ENCODE measurements around the gene CCDC85B.
"Not testable (repeated sequence)": the region's sequence is repeated elsewhere in the genome, so short reads cannot be mapped to it uniquely, and the experiment has no call there.

CCDC85B gene

DNA sequence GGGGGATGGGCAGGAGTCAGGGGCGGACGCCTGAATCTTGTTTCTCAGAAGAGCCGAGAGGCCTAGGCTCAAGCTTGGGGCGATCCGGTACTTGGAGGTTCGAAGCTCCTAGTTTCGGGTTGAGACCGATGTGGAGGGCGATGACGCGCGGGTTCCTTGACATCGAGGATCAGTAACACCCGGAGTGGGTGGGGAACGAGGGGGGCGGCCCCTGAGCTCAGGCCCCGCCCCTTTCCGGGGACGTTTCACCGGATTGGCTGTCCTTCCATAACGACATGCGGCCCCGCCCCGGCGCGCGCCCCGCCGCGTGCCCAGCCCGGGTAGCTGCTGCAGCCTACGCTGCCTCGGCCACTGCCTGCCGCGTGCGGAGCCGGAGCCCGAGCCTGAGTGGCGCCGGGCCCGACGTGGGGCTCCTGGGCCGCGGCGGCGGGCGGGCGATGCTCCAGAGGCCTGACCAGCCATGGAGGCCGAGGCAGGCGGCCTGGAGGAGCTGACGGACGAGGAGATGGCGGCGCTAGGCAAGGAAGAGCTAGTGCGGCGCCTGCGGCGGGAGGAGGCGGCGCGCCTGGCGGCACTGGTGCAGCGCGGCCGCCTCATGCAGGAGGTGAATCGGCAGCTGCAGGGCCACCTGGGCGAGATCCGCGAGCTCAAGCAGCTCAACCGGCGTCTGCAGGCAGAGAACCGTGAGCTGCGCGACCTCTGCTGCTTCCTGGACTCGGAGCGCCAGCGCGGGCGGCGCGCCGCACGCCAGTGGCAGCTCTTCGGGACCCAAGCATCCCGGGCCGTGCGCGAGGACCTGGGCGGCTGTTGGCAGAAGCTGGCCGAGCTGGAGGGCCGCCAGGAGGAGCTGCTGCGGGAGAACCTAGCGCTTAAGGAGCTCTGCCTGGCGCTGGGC is at the start of gene CCDC85B:
TSS of gene CCDC85B (plus strand) at position 350 of the 895 bp plus-strand sequence. CDS start at position 461, 111 bp downstream.
- peak; percentile 97 for DNase-seq (ENCODE audit: low read depth)

DNA sequence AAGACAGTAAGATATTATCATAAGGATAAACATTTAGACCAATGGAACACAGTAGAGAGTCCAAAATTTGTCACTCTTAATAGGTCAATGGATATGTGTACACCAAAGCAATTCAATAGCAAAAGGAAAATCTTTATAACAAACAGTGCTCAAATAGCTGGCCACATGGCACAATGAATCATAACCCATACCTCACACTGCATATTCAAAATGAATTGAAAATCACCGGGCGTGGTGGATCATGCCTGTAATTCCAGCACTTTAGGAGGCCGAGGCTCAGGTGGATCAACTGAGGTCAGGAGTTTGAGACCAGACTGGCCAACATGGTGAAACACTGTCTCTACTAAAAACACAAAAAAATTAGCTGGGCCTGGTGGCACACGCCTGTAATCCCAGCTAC is 48.3 kb upstream of the CCDC85B start:
- DNase-seq (ENCODE audit: low read depth), result no peak

DNA sequence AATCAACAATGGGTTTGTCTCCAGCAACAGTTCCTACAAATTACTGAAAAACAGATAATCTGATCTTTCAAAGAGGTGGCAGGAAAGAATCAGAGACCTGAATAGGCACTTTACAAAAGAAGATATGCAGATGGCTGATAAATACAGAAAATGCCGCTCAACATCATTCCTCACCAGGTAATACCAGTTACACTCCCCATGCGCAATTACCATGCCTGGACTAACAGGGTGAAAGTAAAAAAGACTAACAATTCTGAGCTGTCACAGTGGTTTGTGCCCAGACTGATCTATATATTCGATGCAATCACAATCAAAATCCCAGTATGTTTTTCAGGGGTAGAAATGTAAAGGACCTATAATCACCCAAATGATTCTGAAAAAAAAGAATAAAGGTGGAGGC is 46.7 kb upstream of the CCDC85B start:
- DNase-seq (ENCODE audit: low read depth), result no peak

DNA sequence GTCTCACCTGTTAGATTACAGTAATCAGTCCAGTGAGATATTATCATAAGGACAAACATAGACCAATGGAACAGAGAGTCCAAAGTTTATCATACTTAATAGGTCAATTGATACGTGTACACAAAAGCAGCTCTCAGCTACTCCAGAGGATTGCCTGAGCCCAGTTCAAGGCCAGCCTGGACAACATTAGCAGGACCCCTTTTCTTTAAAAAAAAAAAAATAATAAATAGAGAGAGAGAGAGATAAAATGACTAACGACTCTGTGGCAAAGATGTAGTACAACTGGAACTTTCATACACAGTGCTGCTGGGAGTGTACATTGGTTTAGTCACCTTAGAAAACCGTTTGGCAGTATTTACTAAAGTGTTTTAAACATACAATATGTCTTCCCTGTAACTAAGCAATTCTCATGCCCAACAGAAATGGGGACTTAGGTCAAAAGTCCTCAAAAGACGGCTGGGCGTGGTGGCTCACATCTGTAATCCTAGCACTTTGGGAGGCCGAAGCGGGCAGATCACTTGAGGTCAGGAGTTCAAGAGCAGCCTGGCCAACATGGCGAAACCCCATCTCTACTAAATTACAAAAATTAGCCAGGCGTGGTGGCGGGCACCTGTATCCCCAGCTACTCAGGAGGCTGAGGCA is 46.1 kb upstream of the CCDC85B start:
- DNase-seq (ENCODE audit: low read depth), result no peak

DNA sequence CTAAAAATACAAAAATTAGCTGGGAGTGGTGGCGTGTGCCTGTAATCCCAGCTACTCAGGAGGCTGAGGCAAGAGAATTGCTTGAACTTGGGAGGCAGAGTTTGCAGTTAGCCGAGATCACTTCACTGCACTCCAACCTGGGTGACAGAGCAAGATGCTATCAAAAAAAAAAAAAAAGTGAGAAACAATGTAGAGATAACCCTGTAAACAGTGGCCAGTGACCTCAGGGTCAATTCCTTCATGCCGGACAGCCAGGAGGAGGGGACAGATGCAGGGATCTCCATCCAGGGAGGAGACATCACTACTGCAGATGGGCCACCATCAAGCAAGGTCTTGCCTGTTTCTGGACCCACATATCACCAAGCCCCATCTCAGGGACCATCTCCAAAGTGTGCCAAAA is 42.7 kb upstream of the CCDC85B start:
- DNase-seq (ENCODE audit: low read depth), result no peak

DNA sequence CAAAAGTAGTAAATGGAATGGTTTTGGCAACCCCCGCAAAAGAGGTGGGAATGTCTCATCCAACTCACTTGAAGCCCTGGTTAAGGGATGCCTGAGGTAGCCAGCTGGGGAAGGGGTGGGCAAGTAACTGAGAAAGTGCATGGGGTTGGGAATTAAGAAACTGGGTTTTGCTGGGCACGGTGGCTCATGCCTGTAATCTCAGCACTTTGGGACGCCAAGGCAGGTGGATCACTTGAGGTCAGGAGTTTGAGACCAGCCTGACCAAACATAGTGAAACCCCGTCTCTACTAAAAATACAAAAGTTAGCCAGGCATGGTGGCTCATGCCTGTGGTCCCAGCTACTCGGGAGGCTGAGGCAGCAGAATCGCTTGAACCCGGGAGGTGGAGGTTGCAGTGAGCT is 41.8 kb upstream of the CCDC85B start:
- not testable (repeated sequence) for DNase-seq (ENCODE audit: low read depth)

DNA sequence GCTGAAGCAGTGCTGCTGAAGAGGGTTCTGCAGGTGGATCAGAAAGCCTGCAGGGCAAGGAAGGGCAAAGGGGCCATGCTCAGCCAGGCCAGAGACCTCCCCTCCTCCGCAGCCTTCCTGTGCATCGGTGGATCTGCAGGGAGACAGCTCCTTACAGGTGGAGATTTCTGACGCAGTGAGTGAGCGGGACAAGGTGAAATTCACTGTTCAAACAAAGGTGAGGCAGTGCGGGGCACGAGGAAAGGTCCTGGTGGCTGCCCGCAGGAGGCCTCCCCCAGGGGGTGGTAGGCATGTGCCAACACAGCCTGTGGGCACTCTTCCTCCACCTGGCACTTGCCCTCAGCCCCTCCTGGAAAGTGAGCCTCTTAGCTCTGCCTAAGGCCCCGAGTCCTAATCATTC is 41.1 kb upstream of the CCDC85B start:
- DNase-seq (ENCODE audit: low read depth), result no peak

DNA sequence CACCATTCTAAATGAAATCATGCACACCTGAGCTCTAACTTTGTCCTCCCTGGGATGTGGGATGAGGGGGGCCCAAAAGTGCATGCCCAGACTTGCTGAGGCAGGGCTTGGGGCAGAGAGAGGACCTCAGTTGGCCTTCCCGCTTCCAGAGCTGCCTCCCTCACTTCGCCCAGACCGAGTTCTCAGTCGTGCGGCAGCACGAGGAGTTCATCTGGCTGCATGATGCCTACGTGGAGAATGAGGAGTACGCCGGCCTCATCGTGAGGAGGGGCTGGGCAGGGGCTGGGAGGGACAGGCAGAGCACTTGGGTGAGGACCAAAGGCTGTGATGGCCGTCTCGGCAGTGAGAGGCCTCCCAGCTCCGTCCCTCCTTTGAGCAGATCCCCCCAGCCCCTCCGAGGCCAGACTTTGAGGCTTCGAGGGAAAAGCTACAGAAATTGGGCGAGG is 40.7 kb upstream of the CCDC85B start:
- DNase-seq (ENCODE audit: low read depth), result no peak

DNA sequence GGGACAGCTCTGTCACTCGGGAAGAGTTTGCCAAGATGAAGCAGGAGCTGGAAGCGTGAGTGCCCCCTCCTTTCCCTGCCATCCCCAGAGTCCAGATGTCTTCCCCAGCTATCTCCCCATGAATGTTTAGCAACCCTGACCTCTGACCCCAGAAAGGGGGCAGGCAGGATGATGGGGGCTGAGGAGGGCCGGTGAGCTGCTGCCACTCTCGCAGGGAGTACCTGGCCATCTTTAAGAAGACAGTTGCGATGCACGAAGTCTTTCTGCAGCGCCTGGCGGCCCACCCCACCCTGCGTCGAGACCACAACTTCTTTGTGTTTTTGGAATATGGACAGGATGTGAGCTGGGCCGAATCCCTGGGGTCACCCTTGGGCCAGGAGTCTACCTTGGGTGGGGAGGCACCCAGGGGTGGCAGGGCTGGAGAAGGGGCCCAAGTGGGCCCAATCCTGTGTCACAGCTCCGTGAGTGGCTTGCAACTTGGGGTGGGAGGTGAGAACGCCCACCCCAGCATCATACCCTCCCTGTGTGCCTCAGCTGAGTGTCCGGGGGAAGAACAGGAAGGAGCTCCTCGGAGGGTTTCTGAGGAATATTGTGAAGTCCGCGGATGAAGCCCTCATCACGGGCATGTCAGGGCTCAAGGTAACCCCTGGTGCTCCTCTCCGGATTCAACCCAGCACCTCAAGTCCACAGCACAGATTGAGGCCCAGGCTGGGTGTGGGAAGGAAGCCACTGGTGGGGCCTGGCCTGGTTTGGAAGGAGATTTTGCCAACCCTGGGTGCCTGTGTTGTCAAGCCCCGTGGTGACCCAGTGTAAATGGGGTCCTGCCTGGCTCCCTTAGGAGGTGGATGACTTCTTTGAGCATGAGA is 40.0 kb upstream of the CCDC85B start:
- DNase-seq (ENCODE audit: low read depth), result no peak

DNA sequence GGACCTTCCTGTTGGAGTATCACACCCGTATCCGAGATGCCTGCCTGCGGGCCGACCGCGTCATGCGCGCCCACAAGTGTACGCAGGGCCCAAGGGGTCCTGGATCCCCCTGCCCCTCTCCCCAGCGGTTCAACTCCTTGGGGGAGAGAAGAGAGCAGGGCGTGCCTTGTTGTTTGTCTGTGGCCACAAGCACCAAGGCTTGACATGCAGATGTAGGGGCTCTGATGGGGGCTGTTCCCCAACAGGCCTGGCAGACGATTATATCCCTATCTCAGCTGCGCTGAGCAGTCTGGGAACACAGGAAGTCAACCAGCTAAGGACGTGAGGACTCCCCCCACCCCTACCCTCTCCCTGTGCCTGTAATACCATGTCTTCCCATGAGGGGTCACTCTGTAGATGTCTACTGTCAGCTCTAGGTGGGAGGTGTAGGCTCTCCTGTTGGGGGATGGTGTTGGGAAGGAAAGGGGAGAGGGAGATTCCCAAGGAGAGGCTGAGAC is 39.3 kb upstream of the CCDC85B start:
- DNase-seq (ENCODE audit: low read depth), result no peak

DNA sequence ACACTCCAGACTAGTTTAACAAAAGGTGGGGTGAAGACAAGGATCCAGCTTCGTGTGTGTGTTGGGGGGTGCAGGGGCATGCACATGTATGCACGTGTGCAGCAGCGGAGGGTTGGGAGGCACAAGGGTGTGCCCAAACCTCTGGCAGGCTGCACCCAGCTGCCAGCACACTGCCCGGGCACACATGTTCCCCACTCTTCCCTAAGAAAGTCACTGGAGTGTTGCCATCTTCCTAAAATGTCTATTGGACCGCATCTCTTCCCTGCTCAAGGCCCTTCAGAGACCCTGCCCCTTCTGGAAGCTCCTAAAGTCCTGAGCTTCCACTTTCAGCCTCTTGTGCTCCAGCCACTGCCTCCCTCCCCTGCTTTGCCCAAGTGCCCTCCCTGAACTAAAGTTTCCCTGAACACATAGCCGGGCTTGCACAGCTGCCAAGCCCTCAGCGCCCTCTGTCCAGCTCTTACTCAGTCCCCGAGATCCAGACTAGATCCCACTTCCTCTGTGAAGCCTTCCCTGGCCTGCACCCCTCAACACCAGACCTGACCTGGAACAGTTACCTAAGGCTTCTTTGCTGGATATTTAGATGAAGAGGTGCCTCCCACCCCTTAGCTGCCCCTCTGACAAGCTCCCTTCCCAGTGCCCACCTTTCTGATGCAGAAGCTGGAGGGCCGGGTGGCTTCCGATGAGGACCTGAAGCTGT is 38.5 kb upstream of the CCDC85B start:
- no peak for DNase-seq (ENCODE audit: low read depth)

DNA sequence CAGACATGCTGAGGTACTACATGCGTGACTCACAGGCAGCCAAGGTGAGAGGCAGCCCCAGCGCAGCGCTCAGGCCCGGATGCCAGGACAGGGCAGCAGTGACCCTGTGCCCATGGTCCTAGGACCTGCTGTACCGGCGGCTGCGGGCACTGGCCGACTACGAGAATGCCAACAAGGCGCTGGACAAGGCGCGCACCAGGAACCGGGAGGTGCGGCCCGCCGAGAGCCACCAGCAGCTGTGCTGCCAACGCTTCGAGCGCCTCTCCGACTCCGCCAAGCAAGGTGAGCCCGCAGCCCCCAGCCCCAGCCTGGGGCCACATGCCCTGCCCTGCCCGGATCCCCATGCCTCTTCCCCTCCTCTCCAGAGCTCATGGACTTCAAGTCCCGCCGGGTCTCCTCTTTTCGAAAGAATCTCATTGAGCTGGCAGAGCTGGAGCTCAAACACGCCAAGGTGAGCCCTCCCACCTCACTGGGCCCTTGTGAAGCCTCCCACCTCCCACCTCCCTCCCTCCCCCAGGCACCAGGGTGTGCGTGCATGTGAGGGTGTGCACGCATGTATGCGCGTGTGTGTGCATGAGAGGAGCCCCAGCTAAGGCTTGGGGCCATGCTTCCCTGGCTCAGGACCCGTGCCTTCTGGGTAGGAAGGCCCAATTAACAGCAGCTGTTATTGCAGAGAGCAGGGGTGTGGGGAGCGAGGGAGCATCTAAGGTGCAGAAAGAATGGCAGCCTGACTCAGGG is 37.8 kb upstream of the CCDC85B start:
- no peak for DNase-seq (ENCODE audit: low read depth)

DNA sequence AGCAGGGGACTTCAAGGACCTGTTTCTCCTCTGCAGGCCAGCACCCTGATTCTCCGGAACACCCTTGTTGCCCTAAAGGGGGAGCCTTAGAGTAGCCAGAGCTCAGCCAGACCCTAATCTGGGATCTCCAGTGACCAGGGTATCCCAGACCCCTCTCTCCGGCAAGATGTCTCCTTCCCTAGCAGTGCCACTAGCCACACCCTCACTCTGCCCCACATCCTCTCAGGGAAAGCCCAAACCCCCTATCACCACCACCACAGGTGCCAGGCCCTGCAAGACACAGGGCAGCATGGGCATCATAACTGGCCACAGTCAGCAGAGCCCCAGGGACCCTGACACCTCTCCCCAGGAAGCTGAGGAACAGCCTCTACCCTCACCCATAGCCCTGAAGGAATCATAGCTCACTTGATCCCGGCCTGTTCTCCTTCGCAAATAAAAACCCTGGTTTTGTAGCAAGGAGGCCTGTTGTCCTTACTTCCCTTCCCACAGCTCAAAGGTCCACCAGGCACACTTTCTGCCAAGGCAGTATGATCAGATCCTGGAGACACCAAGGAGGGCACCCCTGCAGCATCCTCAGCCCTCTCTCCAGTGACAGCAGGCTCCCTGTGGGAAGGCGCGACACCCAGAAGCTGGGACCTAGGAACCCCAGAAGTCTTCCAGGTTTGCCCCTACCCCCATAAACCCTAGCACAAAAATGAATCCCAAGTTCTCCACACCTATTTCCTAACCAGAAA is 37.1 kb upstream of the CCDC85B start:
- no peak for DNase-seq (ENCODE audit: low read depth)

DNA sequence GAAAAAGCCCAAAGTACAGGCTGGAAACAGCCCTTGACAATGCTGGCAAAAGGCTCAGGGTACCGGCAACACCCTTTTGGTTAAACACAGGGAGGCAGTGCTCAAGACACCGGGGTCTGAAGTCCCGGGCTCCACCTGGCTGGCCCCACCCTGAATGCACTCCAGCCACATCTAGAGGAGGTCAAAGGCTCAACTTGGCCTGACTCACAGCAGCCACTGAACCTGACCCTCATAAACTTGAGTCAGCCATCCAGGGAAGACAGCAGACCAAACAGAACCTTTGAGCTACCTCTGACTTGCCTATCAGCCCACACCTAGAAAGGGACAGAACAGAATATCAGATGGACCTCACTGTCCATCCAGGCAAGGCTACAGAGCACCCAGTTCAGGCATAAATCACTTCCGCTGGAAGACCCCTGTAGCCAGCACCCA is 36.3 kb upstream of the CCDC85B start:
- DNase-seq (ENCODE audit: low read depth), result no peak

DNA sequence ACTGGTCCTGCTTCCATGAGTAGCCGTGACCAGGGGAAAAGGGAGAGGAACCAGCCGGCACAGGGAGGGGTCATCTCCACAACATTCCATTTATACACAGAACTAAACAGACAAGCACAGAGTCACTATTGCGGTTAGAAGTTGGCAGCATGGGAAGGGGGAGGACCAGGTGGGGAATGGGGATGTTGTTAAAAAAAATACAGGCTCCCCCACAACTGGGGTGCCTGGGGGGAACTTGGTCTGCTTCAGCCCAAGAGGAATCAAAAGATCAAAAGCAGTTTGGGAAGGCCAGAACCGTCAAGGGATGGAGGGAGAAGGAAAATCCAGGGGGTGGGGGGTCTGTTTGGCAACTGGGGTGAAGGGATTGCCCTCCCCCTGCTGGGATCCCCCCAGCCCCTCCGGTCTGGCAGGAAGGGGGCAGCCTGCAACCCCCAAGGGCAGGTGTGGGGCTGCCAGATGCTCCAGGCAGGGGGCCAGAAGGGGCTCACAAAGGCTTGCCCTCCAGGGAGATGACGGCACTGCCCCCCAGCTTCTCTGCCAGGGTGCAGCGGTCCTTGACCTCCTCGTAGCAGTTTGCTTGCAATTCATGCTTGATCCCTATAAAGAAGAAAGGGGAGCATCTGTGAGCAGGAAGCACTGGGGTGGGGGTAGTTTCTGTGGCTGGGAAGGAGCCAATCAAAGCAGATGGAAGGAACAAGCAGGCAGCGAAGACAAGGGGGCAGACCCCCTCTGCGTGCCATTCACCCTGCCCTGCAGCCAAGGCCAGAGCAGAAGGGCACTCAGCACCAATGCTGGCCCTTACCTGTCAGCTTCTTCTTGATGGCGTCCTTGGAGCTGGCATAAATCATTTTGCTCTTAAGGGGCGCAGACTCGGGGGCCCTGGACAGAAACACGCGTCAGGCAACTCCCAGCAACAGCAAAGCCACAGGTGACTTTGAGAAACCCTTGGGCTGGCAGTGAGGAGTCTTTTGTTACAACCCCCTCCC is 35.3 kb upstream of the CCDC85B start:
- no peak for DNase-seq (ENCODE audit: low read depth)

DNA sequence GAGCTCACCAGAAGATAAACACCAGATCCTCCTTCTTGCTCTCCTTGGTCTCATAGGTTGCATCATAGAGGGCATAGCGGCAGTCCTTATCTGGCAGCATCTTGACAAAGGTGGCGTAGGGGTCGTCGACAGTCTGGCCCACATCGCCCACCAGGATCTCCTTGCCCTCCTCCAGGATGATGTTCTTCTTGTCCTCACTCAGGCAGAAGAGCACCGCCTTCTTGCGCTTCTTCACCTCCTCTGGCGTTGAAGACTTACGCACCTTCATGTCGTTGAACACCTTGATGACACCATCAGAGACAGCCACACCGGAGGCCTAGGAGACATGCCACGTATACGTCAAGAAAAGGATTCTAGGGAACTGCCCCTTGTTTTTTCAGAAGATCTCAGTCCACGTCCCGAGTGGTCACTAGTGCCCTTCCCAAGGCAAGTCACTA is 34.5 kb upstream of the CCDC85B start:
- DNase-seq (ENCODE audit: low read depth), result no peak

DNA sequence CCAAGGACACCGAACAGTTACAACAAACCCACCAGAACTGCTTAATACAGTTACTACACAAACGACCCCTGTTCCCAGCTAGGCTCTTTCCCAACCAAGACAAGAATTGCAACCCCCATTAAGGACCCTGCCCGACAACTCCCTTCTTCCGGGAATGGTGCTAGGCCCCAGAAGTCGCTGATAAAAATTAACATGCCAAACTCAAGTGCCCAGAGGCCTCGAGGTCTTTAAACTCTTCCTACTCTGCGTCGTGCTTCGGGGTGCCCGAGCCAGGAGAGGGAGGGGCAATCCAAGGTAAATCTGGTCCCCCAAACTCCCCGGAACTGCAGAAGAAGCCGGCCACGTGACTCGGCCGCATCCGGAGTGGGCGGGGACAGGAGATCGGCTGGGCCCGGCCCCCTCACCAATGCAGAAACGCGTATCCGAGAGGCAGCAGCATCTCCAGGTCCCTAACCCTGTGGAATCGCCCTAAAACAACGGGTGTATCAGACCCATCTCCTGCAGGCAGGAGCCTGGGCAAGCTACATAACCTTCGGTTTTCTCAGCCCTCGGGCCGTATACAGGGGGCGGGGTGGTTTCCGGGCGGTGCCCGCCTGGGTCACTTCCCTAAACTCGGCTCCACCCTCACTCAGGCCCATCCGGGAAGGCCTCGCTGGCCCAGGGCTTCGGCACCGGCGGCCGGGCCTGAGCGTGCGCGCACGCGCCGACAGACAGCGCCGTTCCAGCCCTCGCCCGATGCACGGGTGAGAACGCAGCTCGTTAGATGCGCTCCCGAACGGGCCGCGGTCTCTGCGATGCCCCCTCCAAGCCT is 33.6 kb upstream of the CCDC85B start:
- peak; percentile 70 for DNase-seq (ENCODE audit: low read depth)

DNA sequence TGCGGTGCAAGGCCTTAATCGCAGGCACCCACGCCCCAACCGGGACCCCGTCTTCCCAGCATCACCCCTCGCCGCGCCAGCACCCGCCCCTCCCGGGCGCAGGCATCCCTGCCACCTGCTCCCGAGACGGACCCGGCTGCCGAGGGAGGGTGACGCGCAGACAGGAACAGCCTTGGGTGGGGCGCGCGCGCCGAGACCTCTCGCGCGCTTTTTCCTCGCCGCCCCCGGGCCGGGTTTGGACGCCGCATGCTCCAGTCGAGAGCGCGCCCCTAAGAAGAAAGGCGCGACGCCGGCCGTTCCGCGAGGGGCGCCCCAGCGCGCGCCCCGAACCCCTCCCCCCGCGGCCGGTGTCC is 33.0 kb upstream of the CCDC85B start:
- no peak for DNase-seq (ENCODE audit: low read depth)
